22Rv1 (cell line): ENCODE data around the gene PDE2A.

ENCODE experiments used
- H3K27ac ChIP-seq: fragments of 450-650 bp; 2 replicates; pipeline ENCODE4 v1.5.1; 2017
- CTCF ChIP-seq: fragments of 450-650 bp; IDR thresholded peaks from 2 replicates; pipeline ENCODE4 v1.5.1; 2017; ENCODE audit warnings: mild to moderate bottlenecking
- ZFX ChIP-seq: fragments of 450-650 bp; IDR thresholded peaks from 2 replicates; pipeline ENCODE4 v1.6.1; 2017; ENCODE audit warnings: antibody characterized with exemption, borderline replicate concordance

PDE2A gene

GRCh38 chr11:72673943-72674828, at the start of gene PDE2A:
PDE2A (minus strand) TSS chr11:72674422; CDS start chr11:72674207, 215 bp downstream.
- TF ChIP-seq CTCF, result no peak
- TF ChIP-seq ZFX, result no peak
- no peak within 1 kb of the TSS for H3K27ac ChIP-seq

- TF ChIP-seq ZFX (no peak), CTCF (no peak)
- no peak overlapping the region for H3K27ac ChIP-seq
Measured at GRCh38 chr11:72723508-72723907, 49.3 kb upstream of the PDE2A start.

- H3K27ac ChIP-seq, result no peak overlapping the region
- TF ChIP-seq CTCF (no peak), ZFX (no peak)
Measured at GRCh38 chr11:72722050-72722748, 48.0 kb upstream of the PDE2A start.

- no peak overlapping the region for H3K27ac ChIP-seq
- TF ChIP-seq ZFX (no peak), CTCF (no peak)
Measured at GRCh38 chr11:72721689-72722049, 47.4 kb upstream of the PDE2A start.

- TF ChIP-seq CTCF (no peak), ZFX (no peak)
- no peak overlapping the region for H3K27ac ChIP-seq
Measured at GRCh38 chr11:72721276-72721675, 47.1 kb upstream of the PDE2A start.

GRCh38 chr11:72720784-72721183, 46.6 kb upstream of the PDE2A start:
- TF ChIP-seq ZFX (no peak), CTCF (no peak)
- no peak overlapping the region for H3K27ac ChIP-seq

- H3K27ac ChIP-seq, result no peak overlapping the region
- no peak for TF ChIP-seq CTCF
- no peak for TF ChIP-seq ZFX
Measured at GRCh38 chr11:72720047-72720446, 45.8 kb upstream of the PDE2A start.
